Loucy (cell line): Measurements from ENCODE around the gene TRIM67.
"Not testable (repeated sequence)": the region's sequence is repeated elsewhere in the genome, so short reads cannot be mapped to it uniquely, and the experiment has no call there.

Experiments
- H2AFZ ChIP-seq: fragments of 200-600 bp; sonication (generic); 2 replicates; pipeline ENCODE4 v1.6.0; 2016; ENCODE audit warnings: antibody characterized with exemption, mild to moderate bottlenecking, low read length, moderate library complexity
- H3F3A ChIP-seq: fragments of 200-600 bp; 2 replicates; pipeline ENCODE4 v1.6.0; 2016; ENCODE audit warnings: antibody characterized with exemption, low read depth, mild to moderate bottlenecking
- H3K27me3 ChIP-seq: fragments of 200-600 bp; sonication (generic); 2 replicates; pipeline ENCODE4 v1.6.1; 2014; ENCODE audit warnings: low read length, mild to moderate bottlenecking; ENCODE audit not compliant: insufficient read depth, poor library complexity, severe bottlenecking
- H3K36me3 ChIP-seq: fragments of 200-600 bp; sonication (generic); 2 replicates; pipeline ENCODE4 v1.6.1; 2016; ENCODE audit warnings: low read length; ENCODE audit not compliant: insufficient read depth
- H3K4me1 ChIP-seq: fragments of 200-600 bp; sonication (generic); 2 replicates; pipeline ENCODE4 v1.5.1; 2014; ENCODE audit warnings: low read length, mild to moderate bottlenecking; ENCODE audit not compliant: insufficient read depth, poor library complexity, severe bottlenecking
- H3K4me2 ChIP-seq: fragments of 200-600 bp; sonication (generic); 2 replicates; pipeline ENCODE4 v1.6.0; 2014; ENCODE audit warnings: antibody characterized with exemption, low read length, low read depth, mild to moderate bottlenecking; ENCODE audit not compliant: poor library complexity, severe bottlenecking
- H3K4me3 ChIP-seq: fragments of 200-600 bp; sonication (generic); 2 replicates; pipeline ENCODE4 v1.5.1; 2014; ENCODE audit warnings: low read length, mild to moderate bottlenecking, mixed read lengths; ENCODE audit not compliant: poor library complexity, severe bottlenecking
- H3K79me2 ChIP-seq: fragments of 200-600 bp; sonication (generic); 2 replicates; pipeline ENCODE4 v1.6.1; 2014; ENCODE audit warnings: low read length; ENCODE audit not compliant: insufficient read depth
- H3K9ac ChIP-seq: fragments of 200-600 bp; sonication (generic); 2 replicates; pipeline ENCODE4 v1.6.0; 2014; ENCODE audit warnings: mild to moderate bottlenecking, low read depth, low read length, moderate library complexity; ENCODE audit not compliant: poor library complexity, severe bottlenecking
- H3K9me2 ChIP-seq: fragments of 200-600 bp; sonication (generic); replicated peaks from 2 replicates; pipeline ENCODE4 v1.6.1; 2016; ENCODE audit warnings: low read depth, low read length, mixed read lengths
- H3K9me3 ChIP-seq: fragments of 200-600 bp; sonication (generic); 2 replicates; pipeline ENCODE4 v1.6.1; 2014; ENCODE audit warnings: mild to moderate bottlenecking, antibody characterized with exemption, low read length, low read depth; ENCODE audit not compliant: insufficient read depth
- H4K20me1 ChIP-seq: fragments of 200-600 bp; sonication (generic); 2 replicates; pipeline ENCODE4 v1.6.0; 2014; ENCODE audit warnings: antibody characterized with exemption, low read length, mild to moderate bottlenecking; ENCODE audit not compliant: insufficient read depth, poor library complexity, severe bottlenecking
- CTCF ChIP-seq: fragments of 200-600 bp; sonication (generic); conservative IDR thresholded peaks from 2 replicates; pipeline ENCODE4 v1.5.1; 2014; ENCODE audit warnings: mild to moderate bottlenecking, antibody characterized with exemption, low read length
- EZH2phosphoT487 ChIP-seq: fragments of 200-600 bp; IDR thresholded peaks from 2 replicates; pipeline ENCODE4 v1.6.1; 2018; ENCODE audit warnings: antibody characterized with exemption, mild to moderate bottlenecking, moderate library complexity, borderline replicate concordance

Gene TRIM67

GRCh38 chr1:231125972-231126580 is 35.8 kb upstream of the TRIM67 start:
- H2AFZ ChIP-seq = no peak overlapping the region
- H3K9me3 ChIP-seq = no peaks in the 10 kb centered on the region
- H3K4me1 ChIP-seq = no peaks in the 10 kb centered on the region
- H3K36me3 ChIP-seq = no peaks in the 10 kb centered on the region
- no peaks in the 10 kb centered on the region for H3K9me2 ChIP-seq
- H3K4me3 ChIP-seq = no peak overlapping the region
- no peak for TF ChIP-seq EZH2phosphoT487
- no peak for TF ChIP-seq CTCF
- H3K4me2 ChIP-seq = no peak overlapping the region
- H3K79me2 ChIP-seq = no peaks in the 10 kb centered on the region
- no peaks in the 10 kb centered on the region for H3F3A ChIP-seq
- H4K20me1 ChIP-seq = no peaks in the 10 kb centered on the region
- H3K9ac ChIP-seq = no peak overlapping the region
- no peaks in the 10 kb centered on the region for H3K27me3 ChIP-seq

- not testable (repeated sequence) for H3K4me1 ChIP-seq, H3K9me3 ChIP-seq, H3K79me2 ChIP-seq, H3K4me2 ChIP-seq, H3K36me3 ChIP-seq, H3K9ac ChIP-seq, H4K20me1 ChIP-seq, H3K27me3 ChIP-seq, H2AFZ ChIP-seq, H3K9me2 ChIP-seq, H3F3A ChIP-seq, H3K4me3 ChIP-seq
Measured at GRCh38 chr1:231127106-231127505, 34.8 kb upstream of the TRIM67 start.

GRCh38 chr1:231128471-231128870 is 33.4 kb upstream of the TRIM67 start:
- H4K20me1 ChIP-seq, H3K36me3 ChIP-seq, H3K4me2 ChIP-seq, H3K9ac ChIP-seq, H3K4me1 ChIP-seq, H2AFZ ChIP-seq, H3K27me3 ChIP-seq, H3F3A ChIP-seq, H3K9me2 ChIP-seq, H3K79me2 ChIP-seq, H3K4me3 ChIP-seq, H3K9me3 ChIP-seq: not testable (repeated sequence)

GRCh38 chr1:231130544-231130943 is 31.3 kb upstream of the TRIM67 start:
- no peaks in the 10 kb centered on the region for H3K9me2 ChIP-seq
- no peaks in the 10 kb centered on the region for H3K27me3 ChIP-seq
- H3K36me3 ChIP-seq = no peaks in the 10 kb centered on the region
- no peaks in the 10 kb centered on the region for H3F3A ChIP-seq
- H4K20me1 ChIP-seq = no peaks in the 10 kb centered on the region
- no peak overlapping the region for H3K4me2 ChIP-seq
- no peaks in the 10 kb centered on the region for H3K79me2 ChIP-seq
- no peaks in the 10 kb centered on the region for H3K9me3 ChIP-seq
- H3K4me3 ChIP-seq = no peak overlapping the region
- H3K9ac ChIP-seq = no peak overlapping the region
- no peak for TF ChIP-seq EZH2phosphoT487
- TF ChIP-seq CTCF = no peak
- no peak overlapping the region for H2AFZ ChIP-seq
- no peaks in the 10 kb centered on the region for H3K4me1 ChIP-seq

GRCh38 chr1:231132591-231132990 is 29.3 kb upstream of the TRIM67 start:
- not testable (repeated sequence) for H3K4me2 ChIP-seq, H3K9me3 ChIP-seq, H2AFZ ChIP-seq, H3K79me2 ChIP-seq, H3K9me2 ChIP-seq, H3K9ac ChIP-seq, H3F3A ChIP-seq, H4K20me1 ChIP-seq, H3K27me3 ChIP-seq, H3K4me1 ChIP-seq, H3K4me3 ChIP-seq, H3K36me3 ChIP-seq
